IMR-90 (cell line): Measurements from ENCODE around the gene GATA5. TPM values are rescaled to one million over a fixed set of nuclear protein-coding genes. Genes with fewer than 3 reads are reported as not detected.

Experiments used
- ATAC-seq: fragments of 200-7000 bp; cut with Tn5 transposase; 2 replicates; pipeline ENCODE4 v1.9.1; 2020; ENCODE audit warnings: low read depth, mild to moderate bottlenecking, moderate library complexity
- BruUV-seq: library from RNA; stranded (reverse); fragments of 400-500 nt; replicated peaks from 2 replicates; lab custom pipeline; 2021; lab: Mats Ljungman, UMichigan
- CTCF ChIA-PET: fragments of 300-600 bp; formaldehyde crosslinking; extraction: SDS; loops from one replicate; lab custom pipeline; 2021; ENCODE audit warnings: antibody characterized with exemption; lab: Yijun Ruan, JAX
- POLR2A ChIA-PET: fragments of 300-600 bp; sonication (Branson Sonifier 250); formaldehyde crosslinking; loops from one replicate; lab custom pipeline; 2022; ENCODE audit warnings: antibody characterized with exemption; ENCODE audit not compliant: unreplicated experiment; lab: Charles Lee
- DNase-seq: peaks from one replicate; pipeline ENCODE4 v3.0.0; 2013
- H2AFZ ChIP-seq: replicated peaks from 2 replicates; pipeline ENCODE3; 2013; ENCODE audit warnings: low read length, mild to moderate bottlenecking; ENCODE audit not compliant: poor library complexity
- H2AK5ac ChIP-seq: 2 replicates; pipeline ENCODE4 v1.6.1; 2013; ENCODE audit warnings: low read depth, low read length, inconsistent platforms
- H2AK9ac ChIP-seq: replicated peaks from 2 replicates; pipeline ENCODE3; 2013; ENCODE audit warnings: mild to moderate bottlenecking, low read depth, low read length, moderate library complexity; ENCODE audit not compliant: poor library complexity
- H2BK120ac ChIP-seq: 2 replicates; pipeline ENCODE4 v1.6.1; 2013; ENCODE audit warnings: low read depth, low read length, inconsistent platforms
- H2BK15ac ChIP-seq: 3 replicates; pipeline ENCODE4 v1.6.1; 2013; ENCODE audit warnings: low read depth, low read length, inconsistent platforms
- H2BK20ac ChIP-seq: 2 replicates; pipeline ENCODE4 v1.6.1; 2013; ENCODE audit warnings: low read depth, mild to moderate bottlenecking, inconsistent platforms, low read length, moderate library complexity
- H2BK5ac ChIP-seq: 2 replicates; pipeline ENCODE4 v1.6.1; 2013; ENCODE audit warnings: mild to moderate bottlenecking, low read depth, low read length, inconsistent platforms; ENCODE audit not compliant: poor library complexity, severe bottlenecking
- H3K14ac ChIP-seq: replicated peaks from 2 replicates; pipeline ENCODE4 v1.6.1; 2013; ENCODE audit warnings: low read depth, low read length, inconsistent platforms
- H3K18ac ChIP-seq: 2 replicates; pipeline ENCODE4 v1.6.1; 2013; ENCODE audit warnings: low read depth, low read length, control low read depth
- H3K23ac ChIP-seq: 2 replicates; pipeline ENCODE4 v1.6.1; 2013; ENCODE audit warnings: low read depth, low read length, inconsistent platforms
- H3K27ac ChIP-seq: 2 replicates; pipeline ENCODE4 v1.5.1; 2013; ENCODE audit warnings: mild to moderate bottlenecking, control low read depth, low read length; ENCODE audit not compliant: insufficient read depth
- H3K27me3 ChIP-seq: 2 replicates; pipeline ENCODE4 v1.6.1; 2013; ENCODE audit warnings: low read length; ENCODE audit not compliant: control insufficient read depth, insufficient read depth
- H3K36me3 ChIP-seq: 2 replicates; pipeline ENCODE4 v1.6.1; 2013; ENCODE audit warnings: low read length, mixed read lengths; ENCODE audit not compliant: control insufficient read depth, insufficient read depth
- H3K4ac ChIP-seq: 2 replicates; pipeline ENCODE4 v1.6.1; 2013; ENCODE audit warnings: low read depth, low read length, inconsistent platforms
- H3K4me1 ChIP-seq: 2 replicates; pipeline ENCODE4 v1.6.1; 2013; ENCODE audit warnings: low read length, mixed read lengths; ENCODE audit not compliant: control insufficient read depth, insufficient read depth
- H3K4me2 ChIP-seq: 2 replicates; pipeline ENCODE4 v1.6.1; 2013; ENCODE audit warnings: low read depth, mild to moderate bottlenecking, control low read depth, low read length, moderate library complexity
- H3K4me3 ChIP-seq: 2 replicates; pipeline ENCODE4 v1.5.1; 2013; ENCODE audit warnings: low read depth, mild to moderate bottlenecking, control low read depth, low read length, moderate library complexity; ENCODE audit not compliant: insufficient read depth
- H3K56ac ChIP-seq: 2 replicates; pipeline ENCODE4 v1.6.1; 2013; ENCODE audit warnings: low read length, inconsistent platforms; ENCODE audit not compliant: insufficient read depth; ENCODE audit errors: extremely low read depth
- H3K79me1 ChIP-seq, 2 experiments: 2 replicates each; pipeline ENCODE4 v1.6.1; 2013; ENCODE audit warnings: low read length in 2 of 2, inconsistent platforms in 1 of 2, low read depth in 1 of 2
- H3K9ac ChIP-seq: 2 replicates; pipeline ENCODE4 v1.6.1; 2013; ENCODE audit warnings: low read depth, low read length, control low read depth
- H3K9me1 ChIP-seq: 2 replicates; pipeline ENCODE4 v1.6.1; 2013; ENCODE audit warnings: low read length, inconsistent platforms; ENCODE audit not compliant: insufficient read depth
- H3K9me3 ChIP-seq: 2 replicates; pipeline ENCODE4 v1.6.1; 2013; ENCODE audit warnings: low read length; ENCODE audit not compliant: control insufficient read depth, insufficient read depth
- H4K20me1 ChIP-seq: 2 replicates; pipeline ENCODE4 v1.6.1; 2013; ENCODE audit warnings: low read length, inconsistent platforms; ENCODE audit not compliant: insufficient read depth
- H4K5ac ChIP-seq: 2 replicates; pipeline ENCODE4 v1.6.1; 2013; ENCODE audit warnings: mild to moderate bottlenecking, low read depth, low read length, control low read depth
- H4K8ac ChIP-seq, 2 experiments: 2 replicates each; pipeline ENCODE4 v1.6.1; 2013; ENCODE audit warnings: low read depth in 2 of 2, low read length in 2 of 2, control low read depth in 1 of 2, inconsistent platforms in 1 of 2
- H4K91ac ChIP-seq: 2 replicates; pipeline ENCODE4 v1.6.1; 2013; ENCODE audit warnings: low read depth, low read length, inconsistent platforms; ENCODE audit not compliant: insufficient read depth
- BHLHE40 ChIP-seq: fragments of 150-350 bp; IDR thresholded peaks from 2 replicates; pipeline ENCODE4 v1.6.1; 2016; ENCODE audit warnings: mild to moderate bottlenecking, low read depth, low read length
- CEBPB ChIP-seq: IDR thresholded peaks from 2 replicates; pipeline ENCODE4 v1.6.1; 2012; ENCODE audit warnings: low read depth, low read length, improper control_type of control experiment
- CHD1 ChIP-seq: IDR thresholded peaks from 2 replicates; pipeline ENCODE4 v1.6.1; 2012; ENCODE audit warnings: low read depth, low read length, improper control_type of control experiment
- FOS ChIP-seq: fragments of 150-350 bp; IDR thresholded peaks from 2 replicates; pipeline ENCODE4 v1.6.1; 2016; ENCODE audit warnings: low read depth, low read length
- MAFK ChIP-seq: IDR thresholded peaks from 2 replicates; pipeline ENCODE4 v1.6.1; 2012; ENCODE audit warnings: low read depth, low read length, improper control_type of control experiment
- MAZ ChIP-seq: IDR thresholded peaks from 2 replicates; pipeline ENCODE4 v1.6.1; 2012; ENCODE audit warnings: low read depth, mild to moderate bottlenecking, low read length, improper control_type of control experiment, moderate library complexity, borderline replicate concordance
- MXI1 ChIP-seq: IDR thresholded peaks from 2 replicates; pipeline ENCODE4 v1.6.1; 2012; ENCODE audit warnings: low read depth, mild to moderate bottlenecking, low read length, moderate library complexity, borderline replicate concordance
- NFE2L2 ChIP-seq: fragments of 150-350 bp; IDR thresholded peaks from 2 replicates; pipeline ENCODE4 v1.6.1; 2016; ENCODE audit warnings: low read depth, mild to moderate bottlenecking, low read length
- POLR2A ChIP-seq: IDR thresholded peaks from 2 replicates; pipeline ENCODE4 v1.6.1; 2012; ENCODE audit warnings: mild to moderate bottlenecking, low read depth, low read length
- RAD21 ChIP-seq: IDR thresholded peaks from 2 replicates; pipeline ENCODE4 v1.6.1; 2012; ENCODE audit warnings: low read length, improper control_type of control experiment
- RCOR1 ChIP-seq: IDR thresholded peaks from 2 replicates; pipeline ENCODE4 v1.6.1; 2012; ENCODE audit warnings: mild to moderate bottlenecking, low read length, improper control_type of control experiment; ENCODE audit not compliant: insufficient replicate concordance
- RFX5 ChIP-seq: IDR thresholded peaks from 2 replicates; pipeline ENCODE4 v1.8.0; 2012; ENCODE audit warnings: low read depth, mild to moderate bottlenecking, low read length, moderate library complexity
- SMC3 ChIP-seq: fragments of 150-350 bp; IDR thresholded peaks from 2 replicates; pipeline ENCODE4 v1.6.1; 2016; ENCODE audit warnings: low read depth, mild to moderate bottlenecking, antibody characterized with exemption, low read length, moderate library complexity
- WGBS, 2 experiments: methylation state at CpG; one replicate each; pipeline versions ENCODE4 v1.1.5 to v1.1.7; 2013; ENCODE audit warnings: missing lambda C conversion rate in 2 of 2; ENCODE audit not compliant: insufficient read length in 1 of 2; ENCODE audit errors: extremely low coverage in 2 of 2; 5-methylcytosine and 5-hydroxymethylcytosine counted together
- dilution Hi-C: fragments of 300-500 bp; cut with HindIII; formaldehyde crosslinking; loops from one replicate; pipeline ENCODE4 v1.14.3; 2018; ENCODE audit warnings: low sequenced_read_pairs; ENCODE audit not compliant: unreplicated experiment
- in situ Hi-C: fragments of 300-500 bp; cut with MboI; formaldehyde crosslinking; loops from 3 replicates; pipeline ENCODE4 v1.14.3; 2019; ENCODE audit warnings: low sequenced_read_pairs, inconsistent platforms, mixed read lengths
- intact Hi-C: fragments of 100-400 bp; cut with micrococcal nuclease; formaldehyde crosslinking; loops from 2 replicates; pipeline ENCODE4 v1.10.0; 2022
- polyA plus RNA-seq, 3 experiments: library from polyadenylated mRNA; depleted of rRNA; stranded (reverse); fragments of >200 nt; gene quantifications; 2 replicates each; pipeline ENCODE4 v1.2.3, GENCODE V29; 2012; ENCODE audit warnings: low replicate concordance in 1 of 3
- total RNA-seq: library from RNA; depleted of rRNA; stranded (reverse); fragments of >200 nt; gene quantifications from 2 replicates; pipeline ENCODE4 v1.2.3, GENCODE V29; 2012
- TF ChIP-seq, protein P1 (sequence below): fragments of 150-350 bp; IDR thresholded peaks from 2 replicates; pipeline ENCODE4 v1.6.1; 2016; ENCODE audit warnings: low read depth, mild to moderate bottlenecking, low read length, moderate library complexity, borderline replicate concordance
- TF ChIP-seq, protein P2 (sequence below): conservative IDR thresholded peaks from 2 replicates; pipeline ENCODE4 v1.5.1; 2012; ENCODE audit warnings: mild to moderate bottlenecking, low read depth, low read length, improper control_type of control experiment
- TF ChIP-seq, protein P3 (sequence below): fragments of 150-350 bp; IDR thresholded peaks from 2 replicates; pipeline ENCODE4 v1.6.1; 2017; ENCODE audit warnings: mild to moderate bottlenecking, antibody characterized with exemption, low read length, low read depth

The GATA5 gene
- total and polyA plus RNA-seq, 2 of the 4 experiments (the other 2 are of a cell fraction), result not detected

DNA sequence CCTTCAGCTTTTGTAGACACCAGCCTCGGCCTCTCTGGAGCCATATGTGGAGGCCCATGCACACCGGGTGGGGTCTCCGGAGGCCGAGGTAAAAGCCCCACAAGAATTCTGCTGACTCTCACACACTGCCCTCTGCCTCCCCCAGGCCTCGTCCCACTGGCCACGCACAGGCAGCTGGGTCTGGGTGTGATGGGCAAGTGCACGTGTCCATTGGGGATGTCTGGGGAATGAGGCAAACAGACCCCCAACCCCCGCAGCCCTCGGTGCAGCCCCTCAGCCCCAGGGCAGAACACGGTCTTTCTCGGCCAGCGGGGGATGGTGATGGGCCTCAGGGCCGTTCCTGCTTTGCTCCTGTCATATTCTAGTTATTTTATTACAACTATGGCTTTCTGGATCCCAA lies 44.0 kb upstream of the GATA5 start:
- H4K91ac ChIP-seq, result no peak overlapping the region
- no peak overlapping the region for H2BK20ac ChIP-seq
- no peak overlapping the region for H3K18ac ChIP-seq
- in situ Hi-C loops (no loop called here), dilution Hi-C loops (no loop called here), intact Hi-C loops (no loop called here)
- H2AK5ac ChIP-seq, result no peak overlapping the region
- no peak overlapping the region for H3K27ac ChIP-seq
- no peak overlapping the region for H3K23ac ChIP-seq
- no peak overlapping the region for H3K56ac ChIP-seq
- H2BK5ac ChIP-seq, result no peak overlapping the region
- no peak overlapping the region for H3K4me2 ChIP-seq
- no peak overlapping the region for H4K5ac ChIP-seq
- no peak overlapping the region for H2AFZ ChIP-seq
- POLR2A ChIA-PET, result no interaction called here
- no peaks in the 10 kb centered on the region for H3K4me1 ChIP-seq
- no peak for TF ChIP-seq MAZ
- TF ChIP-seq FOS, result no peak
- no peak for TF ChIP-seq MAFK
- TF ChIP-seq CHD1, result no peak
- TF ChIP-seq, protein P1, sequence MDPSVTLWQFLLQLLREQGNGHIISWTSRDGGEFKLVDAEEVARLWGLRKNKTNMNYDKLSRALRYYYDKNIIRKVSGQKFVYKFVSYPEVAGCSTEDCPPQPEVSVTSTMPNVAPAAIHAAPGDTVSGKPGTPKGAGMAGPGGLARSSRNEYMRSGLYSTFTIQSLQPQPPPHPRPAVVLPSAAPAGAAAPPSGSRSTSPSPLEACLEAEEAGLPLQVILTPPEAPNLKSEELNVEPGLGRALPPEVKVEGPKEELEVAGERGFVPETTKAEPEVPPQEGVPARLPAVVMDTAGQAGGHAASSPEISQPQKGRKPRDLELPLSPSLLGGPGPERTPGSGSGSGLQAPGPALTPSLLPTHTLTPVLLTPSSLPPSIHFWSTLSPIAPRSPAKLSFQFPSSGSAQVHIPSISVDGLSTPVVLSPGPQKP, result no peak
- TF ChIP-seq MXI1, result no peak
- no peak for TF ChIP-seq SMC3
- TF ChIP-seq NFE2L2, result no peak
- no peak for TF ChIP-seq RCOR1
- TF ChIP-seq RFX5, result no peak
- TF ChIP-seq POLR2A, result no peak
- TF ChIP-seq CEBPB, result no peak
- TF ChIP-seq RAD21, result no peak
- no peak for TF ChIP-seq BHLHE40
- TF ChIP-seq, protein P2, sequence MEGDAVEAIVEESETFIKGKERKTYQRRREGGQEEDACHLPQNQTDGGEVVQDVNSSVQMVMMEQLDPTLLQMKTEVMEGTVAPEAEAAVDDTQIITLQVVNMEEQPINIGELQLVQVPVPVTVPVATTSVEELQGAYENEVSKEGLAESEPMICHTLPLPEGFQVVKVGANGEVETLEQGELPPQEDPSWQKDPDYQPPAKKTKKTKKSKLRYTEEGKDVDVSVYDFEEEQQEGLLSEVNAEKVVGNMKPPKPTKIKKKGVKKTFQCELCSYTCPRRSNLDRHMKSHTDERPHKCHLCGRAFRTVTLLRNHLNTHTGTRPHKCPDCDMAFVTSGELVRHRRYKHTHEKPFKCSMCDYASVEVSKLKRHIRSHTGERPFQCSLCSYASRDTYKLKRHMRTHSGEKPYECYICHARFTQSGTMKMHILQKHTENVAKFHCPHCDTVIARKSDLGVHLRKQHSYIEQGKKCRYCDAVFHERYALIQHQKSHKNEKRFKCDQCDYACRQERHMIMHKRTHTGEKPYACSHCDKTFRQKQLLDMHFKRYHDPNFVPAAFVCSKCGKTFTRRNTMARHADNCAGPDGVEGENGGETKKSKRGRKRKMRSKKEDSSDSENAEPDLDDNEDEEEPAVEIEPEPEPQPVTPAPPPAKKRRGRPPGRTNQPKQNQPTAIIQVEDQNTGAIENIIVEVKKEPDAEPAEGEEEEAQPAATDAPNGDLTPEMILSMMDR, result no peak
- TF ChIP-seq, protein P3, sequence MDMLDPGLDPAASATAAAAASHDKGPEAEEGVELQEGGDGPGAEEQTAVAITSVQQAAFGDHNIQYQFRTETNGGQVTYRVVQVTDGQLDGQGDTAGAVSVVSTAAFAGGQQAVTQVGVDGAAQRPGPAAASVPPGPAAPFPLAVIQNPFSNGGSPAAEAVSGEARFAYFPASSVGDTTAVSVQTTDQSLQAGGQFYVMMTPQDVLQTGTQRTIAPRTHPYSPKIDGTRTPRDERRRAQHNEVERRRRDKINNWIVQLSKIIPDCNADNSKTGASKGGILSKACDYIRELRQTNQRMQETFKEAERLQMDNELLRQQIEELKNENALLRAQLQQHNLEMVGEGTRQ, result no peak
- no peak overlapping the region for H3K4ac ChIP-seq
- WGBS, 2 experiments, result no CpG with 5 or more reads among the region's 13 CpGs
- H4K20me1 ChIP-seq, result no peaks in the 10 kb centered on the region
- peaks cover 42% of the 10 kb centered on the region for H3K27me3 ChIP-seq
- no peaks in the 10 kb centered on the region for H3K9me1 ChIP-seq
- ATAC-seq (no peak), DNase-seq (no peak)
- H2BK15ac ChIP-seq, result no peak overlapping the region
- H3K79me1 ChIP-seq, result no peaks in the 10 kb centered on the region
- no peak overlapping the region for H2BK120ac ChIP-seq
- no peaks in the 10 kb centered on the region for H3K36me3 ChIP-seq
- BruUV-seq, result no TSS peak
- no peak overlapping the region for H2AK9ac ChIP-seq
- CTCF ChIA-PET, result no interaction called here
- no peak overlapping the region for H3K14ac ChIP-seq
- H3K9me3 ChIP-seq, result no peaks in the 10 kb centered on the region
- H4K8ac ChIP-seq, result no peak overlapping the region
- no peak overlapping the region for H3K9ac ChIP-seq
- no peak overlapping the region for H3K4me3 ChIP-seq
